Bone marrow (tissue), 2 donors: ENCODE data around the gene AKR7A3.
"Not testable (repeated sequence)": the region's sequence is repeated elsewhere in the genome, so short reads cannot be mapped to it uniquely, and the experiment has no call there.

Source experiments
- DNase-seq, 2 donors: peaks; one replicate each; lab custom pipeline; 2025; lab: John Stamatoyannopoulos, UW

Gene AKR7A3

GRCh38 chr1:19319196-19319595 is 30.6 kb upstream of the AKR7A3 start:
- DNase-seq = no peak

GRCh38 chr1:19317126-19317910 is 28.7 kb upstream of the AKR7A3 start:
- DNase-seq = no peak

GRCh38 chr1:19315378-19316198 is 27.0 kb upstream of the AKR7A3 start:
- peak in 1 of 2 donors; percentile 56 for DNase-seq

GRCh38 chr1:19313961-19314882 is 25.7 kb upstream of the AKR7A3 start:
- DNase-seq = no peak

- DNase-seq = no peak
These were observed 25.0 kb upstream of the AKR7A3 start for GRCh38 chr1:19313636-19313959.

GRCh38 chr1:19312782-19313635 is 24.4 kb upstream of the AKR7A3 start:
- no peak for DNase-seq

GRCh38 chr1:19311931-19312781 is 23.6 kb upstream of the AKR7A3 start, which contains the start of the genes AKR7A2 and SLC66A1:
Gene AKR7A2 (minus strand): TSS chr1:19312144. CDS start chr1:19312124, 20 bp downstream.
Gene SLC66A1 (plus strand): TSS chr1:19312326. CDS start chr1:19317678, 5,352 bp downstream.
- DNase-seq = peak; percentile 52 to 75

- DNase-seq = no peak
These were observed 22.9 kb upstream of the AKR7A3 start for GRCh38 chr1:19311503-19311930.

- DNase-seq = no peak
These were observed 22.3 kb upstream of the AKR7A3 start for GRCh38 chr1:19310720-19311502.

- DNase-seq = no peak
These were observed 21.5 kb upstream of the AKR7A3 start for GRCh38 chr1:19310061-19310460.

GRCh38 chr1:19309123-19309813 is 20.7 kb upstream of the AKR7A3 start:
- DNase-seq = no peak

- no peak for DNase-seq
These were observed 19.9 kb upstream of the AKR7A3 start for GRCh38 chr1:19308509-19308907.

GRCh38 chr1:19307794-19308508 is 19.4 kb upstream of the AKR7A3 start:
- DNase-seq = no peak

GRCh38 chr1:19306941-19307340 is 18.4 kb upstream of the AKR7A3 start:
- no peak for DNase-seq

- DNase-seq = no peak
These were observed 17.3 kb upstream of the AKR7A3 start for GRCh38 chr1:19305880-19306279.

- DNase-seq = not testable (repeated sequence)
These were observed 15.5 kb upstream of the AKR7A3 start for GRCh38 chr1:19304081-19304480.

GRCh38 chr1:19300211-19300610 is 11.6 kb upstream of the AKR7A3 start:
- DNase-seq = no peak

GRCh38 chr1:19294638-19295037 is 6.1 kb upstream of the AKR7A3 start:
- DNase-seq = no peak
